ENCODE results near the gene SUPT16H. TPM values are rescaled to one million over a fixed set of nuclear protein-coding genes. Genes with fewer than 3 reads are reported as not detected.

Gene SUPT16H
- total and polyA plus RNA-seq, 2 of the 13 experiments (the other 11 are each of a cell fraction or from before 2014, with no cell fraction given), result 77.5 to 230 TPM

- TF ChIP-seq ZBTB49 (CRISPR knock-in tag; IDR thresholded peaks at IDR 0.05; ENCODE audit: borderline replicate concordance), result 0 out of 2 replicates have a peak, but pooled peaks have one; percentile 41
- TF ChIP-seq ATM (IDR thresholded peaks at IDR 0.05; ENCODE audit: borderline replicate concordance), result no peak
- TF ChIP-seq ZNF639 (CRISPR knock-in tag; conservative IDR thresholded peaks at IDR 0.05), result 0 out of 2 replicates have a peak, but pooled peaks have one; percentile 55
- peak; percentile 12; the same call in 1 of the 2 replicates for TF ChIP-seq CSRNP1 (CRISPR knock-in tag; IDR thresholded peaks at IDR 0.05)
- no peak for TF ChIP-seq JARID2 (CRISPR knock-in tag; IDR thresholded peaks at IDR 0.05; ENCODE audit: insufficient replicate concordance)
- TF ChIP-seq PITX1 (CRISPR knock-in tag; IDR thresholded peaks at IDR 0.05), result 0 out of 2 replicates have a peak, but pooled peaks have one; percentile 11
- TF ChIP-seq NFE2L1 (CRISPR knock-in tag; IDR thresholded peaks at IDR 0.05; ENCODE audit: borderline replicate concordance), result no peak
- TF ChIP-seq ZNF101 (CRISPR knock-in tag; IDR thresholded peaks at IDR 0.05; ENCODE audit: borderline replicate concordance, low read depth), result no peak
- no peak for TF ChIP-seq MAX (IDR thresholded peaks at IDR 0.05)
- TF ChIP-seq NR2F6 (IDR thresholded peaks at IDR 0.05), result peak; percentile 85
- peak; percentile 75 for TF ChIP-seq NR2F6 (CRISPR knock-in tag; IDR thresholded peaks at IDR 0.05)
- TF ChIP-seq ZNF597 (CRISPR knock-in tag; IDR thresholded peaks at IDR 0.05), result no peak
- no peak for TF ChIP-seq ISX (CRISPR knock-in tag; conservative IDR thresholded peaks at IDR 0.05)
- no peak; the same call in 1 of the 2 replicates for TF ChIP-seq NR2F2 (IDR thresholded peaks at IDR 0.05; ENCODE audit: borderline replicate concordance, low read depth)
- no peak for TF ChIP-seq ZNF546 (CRISPR knock-in tag; conservative IDR thresholded peaks at IDR 0.05)
- TF ChIP-seq RFXAP (CRISPR knock-in tag; IDR thresholded peaks at IDR 0.05; ENCODE audit: borderline replicate concordance), result no peak; the same call in 1 of the 2 replicates
- TF ChIP-seq ZFP36L1 (CRISPR knock-in tag; IDR thresholded peaks at IDR 0.05), result no peak
- no peak for TF ChIP-seq CREB3 (CRISPR knock-in tag; IDR thresholded peaks at IDR 0.05)
- no peak for TF ChIP-seq ATF7-NPFF (CRISPR knock-in tag; IDR thresholded peaks at IDR 0.05; ENCODE audit: low read depth)
- no peak for TF ChIP-seq ARNT (IDR thresholded peaks at IDR 0.05)
- TF ChIP-seq KMT2B (CRISPR knock-in tag; IDR thresholded peaks at IDR 0.05), result no peak
- no peak for TF ChIP-seq RFX5 (IDR thresholded peaks at IDR 0.05; ENCODE audit: low read depth, low read length)
- TF ChIP-seq SIX1 (CRISPR knock-in tag; IDR thresholded peaks at IDR 0.05; ENCODE audit: borderline replicate concordance), result no peak
- TF ChIP-seq ZFP90 (CRISPR knock-in tag; IDR thresholded peaks at IDR 0.05; ENCODE audit: borderline replicate concordance), result no peak
- no peak for TF ChIP-seq ZNF12 (CRISPR knock-in tag; IDR thresholded peaks at IDR 0.05)
Measured at GRCh38 chr14:21308132-21308478, 75.7 kb downstream of the SUPT16H start (continued).

Data from HepG2 (cell line).